A549 (cell line): ENCODE measurements around the gene TXNDC2.

Source experiments
- EP300 ChIP-seq, 2 experiments: fragments of >200 bp; sonication (Bioruptor Twin); formaldehyde crosslinking; IDR thresholded peaks; 2 replicates in 1 of 2; 3 replicates in 1 of 2; pipeline ENCODE4 v1.6.1; 2016 to 2017
- GATA3 ChIP-seq: IDR thresholded peaks from 2 replicates; pipeline ENCODE4 v1.6.1; 2012; ENCODE audit warnings: borderline replicate concordance
- RAD21 ChIP-seq, 2 experiments: fragments of >200 bp in 1 of 2; sonication (Bioruptor Twin) in 1 of 2; formaldehyde crosslinking in 1 of 2; IDR thresholded peaks in 1 of 2; conservative IDR thresholded peaks in 1 of 2; 2 replicates in 1 of 2; 3 replicates in 1 of 2; pipeline ENCODE4 v1.6.1; 2012 to 2018; ENCODE audit warnings: inconsistent platforms in 1 of 2
- SREBF2 ChIP-seq: fragments of 450-650 bp; IDR thresholded peaks from 2 replicates; pipeline ENCODE4 v1.6.1; 2014; ENCODE audit warnings: mild to moderate bottlenecking, moderate library complexity
- ZC3H11A ChIP-seq: fragments of 450-650 bp; IDR thresholded peaks from 2 replicates; pipeline ENCODE4 v1.6.1; 2014; ENCODE audit warnings: antibody characterized with exemption, mild to moderate bottlenecking
- ZSCAN20 ChIP-seq: fragments of 250-450 bp; sonication (Bioruptor Pico); IDR thresholded peaks from 2 replicates; pipeline ENCODE4 v1.8.0; 2022; ENCODE audit warnings: mild to moderate bottlenecking, moderate library complexity
- TF ChIP-seq, protein P1 (sequence below): IDR thresholded peaks from 2 replicates; pipeline ENCODE4 v1.6.1; 2012
- TF ChIP-seq, protein P2 (sequence below): fragments of >200 bp; sonication (Bioruptor Twin); formaldehyde crosslinking; IDR thresholded peaks from 3 replicates; pipeline ENCODE4 v1.5.1; 2016

DNA sequence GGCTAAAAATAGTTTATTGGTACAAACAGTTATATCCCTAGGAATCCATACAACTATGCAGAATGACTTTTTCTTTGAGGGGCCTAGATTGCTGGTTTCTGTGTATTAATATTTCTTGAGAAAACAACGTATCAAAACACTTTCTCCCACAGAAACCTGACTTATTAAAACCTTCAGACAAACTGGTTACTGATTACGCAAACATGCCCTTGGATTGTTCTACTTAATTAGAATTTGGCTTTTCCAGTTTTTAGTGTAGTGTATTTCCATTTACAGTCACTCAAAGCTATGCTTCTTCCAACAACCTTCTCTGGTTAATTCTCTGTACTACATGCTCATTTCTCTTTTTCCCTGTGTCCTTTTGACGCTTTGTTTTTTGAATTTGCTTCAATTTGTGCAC lies 48.1 kb downstream of the TXNDC2 start:
- TF ChIP-seq, protein P1, sequence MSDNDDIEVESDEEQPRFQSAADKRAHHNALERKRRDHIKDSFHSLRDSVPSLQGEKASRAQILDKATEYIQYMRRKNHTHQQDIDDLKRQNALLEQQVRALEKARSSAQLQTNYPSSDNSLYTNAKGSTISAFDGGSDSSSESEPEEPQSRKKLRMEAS, result no peak
- TF ChIP-seq GATA3 (no peak), SREBF2 (no peak), ZSCAN20 (no peak), EP300 (IDR thresholded peaks at IDR 0.05) (no peak), ZC3H11A (no peak), RAD21 (conservative IDR thresholded peaks at IDR 0.05 in 1 of 2, IDR thresholded peaks at IDR 0.05 in 1 of 2) (no peak)
- TF ChIP-seq, protein P2, sequence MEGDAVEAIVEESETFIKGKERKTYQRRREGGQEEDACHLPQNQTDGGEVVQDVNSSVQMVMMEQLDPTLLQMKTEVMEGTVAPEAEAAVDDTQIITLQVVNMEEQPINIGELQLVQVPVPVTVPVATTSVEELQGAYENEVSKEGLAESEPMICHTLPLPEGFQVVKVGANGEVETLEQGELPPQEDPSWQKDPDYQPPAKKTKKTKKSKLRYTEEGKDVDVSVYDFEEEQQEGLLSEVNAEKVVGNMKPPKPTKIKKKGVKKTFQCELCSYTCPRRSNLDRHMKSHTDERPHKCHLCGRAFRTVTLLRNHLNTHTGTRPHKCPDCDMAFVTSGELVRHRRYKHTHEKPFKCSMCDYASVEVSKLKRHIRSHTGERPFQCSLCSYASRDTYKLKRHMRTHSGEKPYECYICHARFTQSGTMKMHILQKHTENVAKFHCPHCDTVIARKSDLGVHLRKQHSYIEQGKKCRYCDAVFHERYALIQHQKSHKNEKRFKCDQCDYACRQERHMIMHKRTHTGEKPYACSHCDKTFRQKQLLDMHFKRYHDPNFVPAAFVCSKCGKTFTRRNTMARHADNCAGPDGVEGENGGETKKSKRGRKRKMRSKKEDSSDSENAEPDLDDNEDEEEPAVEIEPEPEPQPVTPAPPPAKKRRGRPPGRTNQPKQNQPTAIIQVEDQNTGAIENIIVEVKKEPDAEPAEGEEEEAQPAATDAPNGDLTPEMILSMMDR, result no peak
